GM18508 (cell line): ENCODE results near the gene IL23A.
"Not testable (repeated sequence)": the region's sequence is repeated elsewhere in the genome, so short reads cannot be mapped to it uniquely, and the experiment has no call there.

Source experiments
- ATAC-seq: cut with Tn5 transposase; IDR thresholded peaks from one replicate; pipeline ENCODE4 v1.9.1; 2021; ENCODE audit warnings: moderate number of reproducible peaks; ENCODE audit not compliant: insufficient read depth, unreplicated experiment

The IL23A gene

GRCh38 chr12:56321610-56322009 lies 17.1 kb upstream of the IL23A start:
- ATAC-seq, result not testable (repeated sequence)

GRCh38 chr12:56324206-56324605 lies 14.5 kb upstream of the IL23A start:
- no peak for ATAC-seq

DNA sequence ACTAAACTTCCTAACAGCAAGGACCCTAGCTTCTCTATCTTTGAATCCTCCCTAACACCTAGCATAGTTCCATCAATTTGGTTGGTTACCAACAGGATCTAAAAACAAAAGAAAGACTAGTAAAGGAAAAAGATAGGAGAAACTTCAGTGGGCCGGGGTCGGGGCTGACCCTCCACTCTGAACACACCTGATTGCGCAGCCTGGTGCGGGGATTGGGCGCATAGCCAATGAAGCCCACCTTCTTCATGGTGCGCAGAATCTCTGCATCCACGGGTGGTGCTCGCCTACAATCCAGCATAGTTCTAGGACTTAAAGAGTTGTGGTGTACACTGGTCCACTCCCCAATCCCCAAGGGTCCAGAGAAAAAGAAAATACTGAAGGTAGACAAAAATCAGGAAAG lies 12.6 kb upstream of the IL23A start:
- no peak for ATAC-seq

DNA sequence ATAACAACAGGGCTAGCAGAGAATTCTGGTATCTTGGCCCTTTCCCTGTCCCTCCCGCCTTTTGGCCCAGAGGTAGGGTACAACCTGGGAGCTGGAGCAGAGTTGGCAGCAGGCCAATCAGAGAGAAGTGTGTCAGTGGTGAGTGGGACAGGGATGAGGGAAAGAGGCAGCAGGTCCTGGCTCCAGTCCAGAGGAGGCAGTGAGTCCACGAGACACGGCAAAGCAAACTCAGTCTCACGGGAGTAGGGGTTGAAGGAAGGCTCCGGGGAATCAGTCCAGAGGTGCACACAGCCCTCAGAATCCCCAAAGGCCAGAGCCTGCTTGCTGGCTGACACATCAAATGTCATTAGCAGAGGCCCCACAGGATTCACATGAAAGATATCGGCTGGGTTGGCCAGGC lies 12.2 kb upstream of the IL23A start:
- ATAC-seq, result no peak

DNA sequence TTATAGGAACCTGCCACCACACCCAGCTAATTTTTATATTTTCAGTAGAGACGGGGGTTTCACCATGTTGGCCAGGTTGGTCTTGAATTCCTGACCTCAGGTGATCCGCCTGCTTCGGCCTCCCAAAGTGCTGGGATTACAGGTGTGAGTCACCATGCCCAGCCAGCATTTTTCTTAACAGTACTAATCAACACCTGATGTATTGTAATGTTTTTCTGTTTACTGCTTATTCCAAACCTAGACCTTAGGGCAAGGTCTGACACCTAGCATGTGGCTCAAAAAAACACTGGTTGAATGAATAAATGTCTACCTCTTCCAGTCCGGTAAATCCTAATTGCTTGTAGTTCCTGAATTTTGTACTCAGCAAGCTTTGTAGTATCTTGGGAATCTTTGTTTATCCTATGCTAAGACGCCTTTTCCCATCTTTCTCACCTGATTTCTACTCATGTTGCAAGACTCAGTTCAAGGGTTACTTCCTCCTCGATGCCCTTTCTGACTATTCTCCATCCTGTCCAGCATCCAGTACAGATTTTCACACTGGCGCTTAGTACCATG lies 7.7 kb upstream of the IL23A start:
- ATAC-seq, result no peak

DNA sequence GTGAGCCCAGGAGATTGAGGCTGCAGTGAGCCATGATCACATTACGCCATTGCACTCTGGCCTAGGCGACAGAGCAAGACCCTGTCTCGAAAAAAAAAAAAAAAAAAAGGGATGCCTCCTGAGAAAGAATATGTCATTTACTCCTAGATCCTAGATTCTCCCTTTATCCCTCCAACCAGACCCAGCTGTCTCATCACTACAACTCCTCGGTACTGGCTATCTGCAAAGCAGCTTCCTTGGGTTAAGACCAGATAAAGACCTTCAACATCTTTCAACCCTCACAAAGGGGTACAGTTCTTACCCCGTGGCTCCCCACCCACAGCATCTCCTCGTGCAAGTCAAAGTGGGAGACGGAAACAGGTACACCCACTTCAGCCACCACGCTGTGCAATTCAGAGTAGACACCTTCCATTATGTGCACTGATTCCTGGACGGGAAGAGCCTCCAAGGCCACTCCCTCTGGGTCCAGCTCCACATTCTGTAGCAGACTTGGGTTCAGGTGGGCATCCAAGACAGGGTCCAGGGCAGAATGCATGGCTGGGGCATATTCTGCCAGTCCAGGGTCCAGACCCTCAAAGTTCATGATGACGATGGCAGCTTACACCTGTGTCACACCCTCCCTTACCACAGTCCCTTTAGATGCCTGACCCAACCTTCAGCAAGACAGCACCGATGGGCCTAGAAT lies 6.0 kb upstream of the IL23A start:
- ATAC-seq, result no peak

- ATAC-seq, result no peak
Measured at GRCh38 chr12:56333197-56333678, 5.4 kb upstream of the IL23A start.

DNA sequence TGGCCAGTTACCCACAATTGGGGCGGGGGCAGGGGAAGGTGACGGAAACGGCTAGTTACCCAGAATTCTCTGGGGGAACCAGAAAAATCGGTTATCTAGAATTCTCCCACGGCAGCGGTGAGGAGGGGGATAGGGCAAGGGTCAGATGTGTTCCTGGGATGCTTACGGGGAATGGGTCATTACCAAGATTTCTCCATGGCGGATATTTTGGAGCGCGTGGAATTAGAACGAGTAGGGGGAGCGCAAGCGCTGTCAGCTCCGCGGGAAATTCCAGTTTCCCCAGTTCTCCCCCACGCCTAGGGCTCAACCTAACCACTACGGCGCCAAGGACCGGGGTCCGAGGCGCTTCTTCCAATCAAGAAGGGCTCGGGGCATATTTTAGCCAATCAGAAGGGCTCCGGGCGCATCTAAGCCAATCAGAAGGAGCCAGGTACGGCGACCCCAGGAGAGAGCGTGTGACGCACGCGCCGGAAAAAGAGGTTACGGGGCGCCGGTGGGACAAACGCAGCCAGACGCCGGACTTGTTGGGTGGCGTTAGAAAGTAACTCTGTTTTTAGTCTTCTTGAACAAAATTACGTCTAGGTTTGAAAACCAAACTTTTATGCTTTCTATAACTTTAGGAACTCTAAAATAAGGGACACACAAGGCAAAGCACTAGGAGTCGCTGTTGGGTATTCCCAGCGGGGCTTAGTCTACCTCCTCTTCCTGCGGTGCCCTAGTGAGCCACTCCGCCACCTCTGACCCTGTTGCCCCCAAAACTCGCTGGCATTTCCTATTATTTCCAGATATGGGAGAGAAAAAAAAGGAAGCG lies 4.8 kb upstream of the IL23A start, which contains the start of gene PAN2:
PAN2 (minus strand) TSS at position 322 of the 811 bp plus-strand sequence. CDS start 906 bp downstream, outside the sequence.
- ATAC-seq, result peak; percentile 72

DNA sequence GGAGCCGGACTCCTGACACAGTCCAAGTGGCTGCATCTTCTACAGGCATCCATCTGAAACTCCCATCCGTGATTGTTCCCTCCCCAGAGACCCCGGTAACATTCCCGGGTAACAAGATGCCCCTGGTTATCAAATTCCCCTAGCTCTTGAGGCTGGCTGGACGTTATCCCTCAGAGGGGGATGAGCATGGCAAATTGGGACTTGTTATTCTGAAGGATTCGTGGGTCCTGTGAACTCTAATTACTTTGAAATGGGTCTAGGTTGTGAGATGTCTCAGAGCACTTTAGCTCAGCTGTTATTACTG lies 4.2 kb upstream of the IL23A start:
- ATAC-seq, result no peak

- not testable (repeated sequence) for ATAC-seq
Measured at GRCh38 chr12:56335527-56335926, 3.2 kb upstream of the IL23A start.

DNA sequence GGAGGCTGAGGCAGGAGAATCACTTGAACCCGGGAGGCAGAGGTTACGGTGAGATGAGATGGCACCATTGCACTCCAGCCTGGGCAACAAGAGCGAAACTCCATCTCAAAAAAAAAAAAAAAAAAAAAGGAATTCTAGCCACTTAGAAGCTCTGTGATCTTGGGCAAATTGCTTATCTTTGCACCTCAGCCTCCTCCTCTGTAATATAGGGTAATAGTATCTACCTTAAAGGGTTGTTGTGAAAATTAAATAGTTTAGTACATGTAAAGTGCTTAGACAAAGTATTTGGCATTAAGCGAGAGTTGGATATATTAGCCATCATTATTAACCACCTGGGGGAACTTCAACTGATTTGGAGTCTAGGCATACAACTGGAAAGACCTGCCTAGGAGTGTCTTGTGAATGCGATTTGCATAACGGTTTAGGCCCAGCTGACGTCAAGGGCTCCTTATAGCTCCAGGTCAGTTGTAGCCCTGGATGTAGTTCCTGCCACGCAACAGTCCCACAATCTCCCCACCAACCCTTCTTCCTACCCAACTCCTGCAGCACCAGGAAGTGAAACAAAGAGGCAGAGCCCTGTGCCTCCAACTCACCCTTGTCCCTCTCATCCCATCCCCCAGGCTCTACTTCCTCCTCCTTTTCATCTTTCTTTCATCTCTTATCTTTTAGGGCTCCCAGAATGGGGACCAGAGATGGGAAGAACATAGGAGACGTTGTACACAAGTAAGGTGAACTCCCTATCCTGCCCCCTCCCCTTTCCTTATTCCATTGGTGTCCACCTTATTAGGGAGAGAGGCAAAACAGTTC lies 2.1 kb upstream of the IL23A start:
- no peak for ATAC-seq

GRCh38 chr12:56337753-56338251 lies 882 bp upstream of the IL23A start:
- no peak for ATAC-seq

- no peak for ATAC-seq
Measured at GRCh38 chr12:56339158-56339422, 406 bp downstream of the IL23A start.

DNA sequence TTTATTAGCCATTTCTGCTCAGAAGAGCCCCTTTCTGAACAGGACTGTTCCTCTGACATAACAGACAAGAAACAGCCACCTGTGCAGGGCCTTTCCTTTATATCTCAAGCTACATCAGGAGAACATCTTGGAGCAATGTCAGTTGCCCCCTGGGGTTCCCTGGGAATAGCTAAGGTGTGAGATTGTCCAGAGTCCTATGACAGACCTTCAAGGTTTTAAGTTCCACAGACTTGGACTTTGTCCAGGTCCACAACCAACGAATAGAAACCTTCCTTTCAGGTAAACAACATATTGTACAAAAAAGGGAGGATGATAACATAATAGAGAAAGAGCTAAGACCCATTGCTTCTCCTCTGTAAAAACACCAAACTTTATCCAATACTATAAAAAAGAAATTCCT lies 2.9 kb downstream of the IL23A start:
- ATAC-seq, result no peak

DNA sequence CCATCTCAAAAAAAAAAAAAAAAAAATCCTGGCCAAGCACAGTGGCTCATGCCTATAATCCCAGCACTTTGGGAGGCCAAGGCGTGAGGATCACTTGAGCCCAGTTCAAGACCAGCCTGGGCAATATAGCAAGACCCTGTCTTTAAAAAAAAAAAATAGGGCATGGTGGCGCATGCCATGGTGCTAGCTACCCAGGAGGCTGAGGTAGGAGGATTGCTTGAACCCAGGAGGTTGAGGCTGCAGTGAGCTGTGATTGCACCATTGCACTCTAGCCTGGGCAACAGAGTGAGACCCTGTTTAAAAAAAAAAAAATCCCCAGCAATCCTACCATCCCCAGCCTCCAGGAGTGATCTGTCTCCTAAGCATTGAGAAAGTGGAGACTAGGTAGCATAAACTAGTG lies 3.6 kb downstream of the IL23A start:
- ATAC-seq, result not testable (repeated sequence)

GRCh38 chr12:56346675-56347074 lies 8.0 kb downstream of the IL23A start:
- ATAC-seq, result no peak

- ATAC-seq, result not testable (repeated sequence)
Measured at GRCh38 chr12:56347255-56347654, 8.6 kb downstream of the IL23A start.

- ATAC-seq, result no peak
Measured at GRCh38 chr12:56348776-56349175, 10.1 kb downstream of the IL23A start.

- ATAC-seq, result no peak
Measured at GRCh38 chr12:56350662-56351061, 12.0 kb downstream of the IL23A start.

DNA sequence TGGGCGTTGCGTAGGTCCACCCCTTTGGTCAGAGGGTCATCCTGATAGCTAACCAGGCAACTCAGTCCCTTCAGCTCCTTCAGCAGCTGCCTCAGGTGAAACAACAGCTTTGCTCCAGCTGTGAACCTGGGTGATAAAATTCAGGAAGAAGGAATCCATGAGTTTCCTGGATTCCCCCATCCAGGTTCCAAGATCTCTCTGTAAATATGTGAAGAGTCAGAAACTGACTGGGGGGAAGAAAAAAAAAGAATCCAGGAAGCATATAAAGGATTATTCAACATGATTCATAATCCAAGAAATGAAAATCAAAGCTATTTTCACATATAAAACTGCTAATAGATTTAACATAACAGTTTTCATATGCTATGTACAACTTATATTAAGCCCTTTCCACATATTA lies 12.6 kb downstream of the IL23A start:
- no peak for ATAC-seq
